HG02623 (cell line): ENCODE measurements around the gene STXBP3.

Experiments used
- ATAC-seq: cut with Tn5 transposase; IDR thresholded peaks from one replicate; pipeline ENCODE4 v1.9.1; 2021; ENCODE audit warnings: moderate library complexity; ENCODE audit not compliant: unreplicated experiment

STXBP3 gene

GRCh38 chr1:108842525-108843181 lies 96.2 kb downstream of the STXBP3 start:
- no peak for ATAC-seq

GRCh38 chr1:108843390-108844137 lies 97.1 kb downstream of the STXBP3 start:
- no peak for ATAC-seq

- ATAC-seq = no peak
Measured at GRCh38 chr1:108845446-108845845, 99.0 kb downstream of the STXBP3 start.

GRCh38 chr1:108845991-108846390 lies 99.5 kb downstream of the STXBP3 start:
- ATAC-seq = no peak

- ATAC-seq = no peak
Measured at GRCh38 chr1:108847494-108847893, 101.0 kb downstream of the STXBP3 start.

- ATAC-seq = no peak
Measured at GRCh38 chr1:108848806-108849205, 102.3 kb downstream of the STXBP3 start.

GRCh38 chr1:108850929-108851328 lies 104.5 kb downstream of the STXBP3 start:
- ATAC-seq = no peak

- ATAC-seq = no peak
Measured at GRCh38 chr1:108851567-108851966, 105.1 kb downstream of the STXBP3 start.

- ATAC-seq = no peak
Measured at GRCh38 chr1:108852221-108852975, 105.9 kb downstream of the STXBP3 start.

GRCh38 chr1:108854221-108855019 lies 107.9 kb downstream of the STXBP3 start:
- ATAC-seq = no peak

GRCh38 chr1:108856994-108857393 lies 110.5 kb downstream of the STXBP3 start, which contains the start of gene AKNAD1:
Gene AKNAD1, minus strand, starts transcription at chr1:108857094. Its CDS starts 4,430 bp downstream, at chr1:108852664.
- ATAC-seq = no peak

- no peak for ATAC-seq
Measured at GRCh38 chr1:108858230-108858950, 111.9 kb downstream of the STXBP3 start.
